Measurements from ENCODE around the gene KMT2E. TPM values are rescaled to one million over a fixed set of nuclear protein-coding genes. Genes with fewer than 3 reads are reported as not detected.

KMT2E gene
- 100 to 1,000 TPM in 3 of 4 donors, 10 to 100 TPM in 1; 96.9 to 156 (median 110) TPM for total RNA-seq

DNA sequence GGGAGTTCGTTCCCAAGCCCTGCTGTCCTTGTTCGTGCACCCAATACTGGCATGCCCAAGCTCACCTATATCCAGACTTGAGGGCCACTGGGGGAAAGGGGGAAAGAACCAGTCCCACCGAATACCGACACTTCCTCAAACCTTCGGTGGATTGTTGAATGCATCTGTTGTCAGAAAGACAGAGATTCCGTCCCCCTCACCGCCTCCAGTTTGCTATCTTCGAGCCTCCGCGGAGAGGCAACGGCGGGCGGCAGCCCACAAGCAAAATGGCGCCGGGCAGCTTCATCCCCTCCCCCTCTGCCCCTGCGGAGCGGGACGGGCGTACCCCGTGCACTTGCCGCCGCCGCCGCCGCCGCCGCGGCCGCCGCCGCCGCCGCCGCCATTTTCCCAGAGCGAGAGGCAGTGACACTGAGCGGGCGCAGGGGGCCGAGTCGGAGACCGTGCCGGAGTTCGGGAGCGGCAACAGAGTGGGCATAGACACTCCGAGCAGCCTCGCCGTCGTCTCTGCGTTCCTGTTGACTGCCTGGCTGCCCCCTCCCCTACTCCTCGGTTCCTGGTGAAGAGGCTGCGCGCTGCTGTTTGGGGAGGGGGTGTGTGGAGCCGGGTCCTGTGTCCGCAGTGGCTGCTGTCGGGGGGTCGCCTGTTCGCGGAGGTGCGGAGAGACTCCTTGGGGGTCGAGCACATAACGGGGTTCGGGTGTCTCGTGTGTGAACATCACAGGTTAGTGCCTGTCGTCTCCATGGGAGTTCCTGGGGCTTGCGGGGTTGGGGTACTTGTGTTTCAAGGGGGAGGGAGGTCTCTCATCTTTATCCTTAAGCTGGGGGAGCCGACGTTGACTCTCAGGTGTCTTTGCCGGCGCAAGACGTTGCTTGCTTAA is at the start of gene KMT2E:
TSS of gene KMT2E (plus strand) at position 390 of the 877 bp plus-strand sequence. CDS start 26,748 bp downstream, outside the sequence.
- TF ChIP-seq CTCF (IDR thresholded peaks at IDR 0.05; ENCODE audit: low read depth) = no peak

- TF ChIP-seq CTCF (IDR thresholded peaks at IDR 0.05; ENCODE audit: low read depth) = no peak
These were observed 49.3 kb upstream of the KMT2E start for GRCh38 chr7:104964626-104965236.

DNA sequence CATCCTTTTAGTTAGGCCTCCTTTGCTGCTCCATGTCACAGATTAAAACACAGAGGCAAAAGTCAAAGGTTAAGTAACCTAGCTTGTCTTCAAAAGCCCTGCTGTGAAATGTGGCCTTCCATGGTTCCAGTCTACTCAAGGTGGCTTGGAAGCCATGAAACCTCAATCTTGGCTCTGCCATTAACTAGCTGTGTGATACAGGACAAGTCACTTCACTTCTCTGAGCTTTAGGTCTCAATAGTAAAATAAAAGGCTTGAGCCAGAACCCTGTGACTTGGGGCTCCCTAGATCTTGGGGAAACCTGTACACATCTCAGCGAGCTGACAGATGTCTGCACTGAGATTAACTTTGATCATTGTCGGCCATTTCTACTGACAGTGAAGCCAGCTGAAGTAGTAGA is 48.0 kb upstream of the KMT2E start:
- TF ChIP-seq CTCF (IDR thresholded peaks at IDR 0.05; ENCODE audit: low read depth) = no peak

GRCh38 chr7:104967088-104967487 is 46.9 kb upstream of the KMT2E start:
- TF ChIP-seq CTCF (IDR thresholded peaks at IDR 0.05; ENCODE audit: low read depth) = no peak

DNA sequence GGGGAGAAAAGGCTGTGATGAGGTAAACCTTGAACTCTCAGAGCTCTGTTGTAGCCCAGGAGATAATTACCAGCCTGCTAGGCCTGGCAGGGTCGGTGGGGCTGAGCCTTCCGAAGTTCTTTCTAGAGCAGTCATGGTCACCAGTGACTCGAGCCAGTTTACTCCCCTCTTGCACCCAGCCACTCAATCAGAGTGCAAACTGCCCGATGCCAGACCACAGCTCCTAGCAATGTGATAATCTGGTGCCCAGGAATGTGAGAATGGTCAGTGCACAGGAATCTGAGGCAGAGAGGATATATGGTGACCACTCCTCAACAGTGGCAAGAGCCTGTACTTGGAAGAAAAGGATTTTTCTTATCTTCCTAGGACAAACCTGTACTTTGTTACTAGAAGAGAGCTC is 46.4 kb upstream of the KMT2E start:
- TF ChIP-seq CTCF (IDR thresholded peaks at IDR 0.05; ENCODE audit: low read depth) = no peak

DNA sequence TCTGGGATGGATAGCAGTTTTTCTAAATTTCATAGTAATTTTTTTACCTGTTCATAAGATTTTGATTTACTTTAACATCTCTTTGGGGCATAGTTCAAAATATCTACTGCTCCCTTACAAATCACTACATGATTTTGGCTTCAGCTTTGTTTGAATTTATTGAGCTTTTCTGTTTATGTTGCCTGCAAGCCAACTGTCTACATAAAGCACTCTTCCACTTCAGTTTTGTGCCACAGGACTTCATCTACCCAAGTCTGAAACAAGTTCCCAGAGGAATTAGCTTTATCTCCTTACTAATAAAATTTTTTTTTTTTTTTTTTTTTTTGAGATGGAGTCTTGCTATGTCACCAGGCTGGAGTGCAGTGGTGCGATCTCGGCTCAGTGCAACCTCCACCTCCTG is 45.4 kb upstream of the KMT2E start:
- no peak for TF ChIP-seq CTCF (IDR thresholded peaks at IDR 0.05; ENCODE audit: low read depth)

DNA sequence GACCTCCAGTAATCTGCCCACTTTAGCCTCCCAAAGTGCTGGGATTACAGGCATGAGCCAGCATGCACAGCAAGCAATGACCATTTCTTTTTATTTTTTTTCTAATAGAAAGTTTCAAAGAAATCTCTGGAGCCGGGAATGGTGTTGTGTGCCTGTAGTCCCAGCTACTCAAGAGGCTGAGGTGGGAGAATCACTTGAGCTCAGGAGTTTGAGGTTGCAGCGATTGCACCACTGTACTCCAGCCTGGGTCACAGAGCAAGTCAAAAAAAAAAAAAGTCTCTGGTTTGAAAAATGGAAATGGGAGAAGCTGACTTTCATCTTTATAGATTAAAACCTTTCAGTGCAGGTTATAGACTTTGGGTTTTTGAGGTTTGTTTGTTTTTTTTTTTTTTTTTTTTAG is 44.8 kb upstream of the KMT2E start:
- no peak for TF ChIP-seq CTCF (IDR thresholded peaks at IDR 0.05; ENCODE audit: low read depth)
